ENCODE data around the gene ZAR1L.

DNA sequence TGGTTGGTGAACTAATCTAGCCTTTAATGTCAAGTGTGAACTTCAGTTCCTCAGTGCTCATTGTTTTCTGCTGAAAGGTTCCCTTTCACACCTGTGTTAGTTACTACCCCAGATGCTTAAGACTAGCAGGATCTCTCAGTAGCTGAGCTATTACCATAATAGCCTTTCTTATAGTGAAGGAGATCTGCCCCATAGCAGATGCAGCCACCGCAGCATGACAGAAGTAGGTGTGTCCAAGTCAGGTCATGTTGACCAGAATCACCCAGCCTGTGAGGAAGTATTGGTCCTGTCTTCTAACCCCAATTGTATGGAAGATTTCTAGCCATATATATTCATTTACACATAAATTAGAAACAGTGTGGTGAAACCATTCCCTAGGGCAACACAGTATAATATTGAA is 37.3 kb downstream of the ZAR1L start:
- TF ChIP-seq TAF1 (IDR thresholded peaks at IDR 0.05; ENCODE audit: low read depth, low read length) (no peak), POLR2AphosphoS5 (IDR thresholded peaks at IDR 0.05; ENCODE audit: low read depth, low read length) (no peak), POLR2A (IDR thresholded peaks at IDR 0.05; ENCODE audit: low read depth, low read length) (no peak), POU2F2 (IDR thresholded peaks at IDR 0.05; ENCODE audit: low read depth, low read length) (no peak), SPI1 (IDR thresholded peaks at IDR 0.05; ENCODE audit: low read depth, low read length) (no peak)
